HG03103 (cell line): Measurements from ENCODE around the gene EFNA2.
"Not testable (repeated sequence)": the region's sequence is repeated elsewhere in the genome, so short reads cannot be mapped to it uniquely, and the experiment has no call there.

Experiments used
- ATAC-seq: cut with Tn5 transposase; IDR thresholded peaks from one replicate; pipeline ENCODE4 v1.9.1; 2021; ENCODE audit warnings: low read depth; ENCODE audit not compliant: unreplicated experiment

EFNA2 gene

GRCh38 chr19:1313695-1314613 is 28.3 kb downstream of the EFNA2 start:
- no peak for ATAC-seq

- no peak for ATAC-seq
Observed at GRCh38 chr19:1315470-1316166, 29.9 kb downstream of the EFNA2 start.

GRCh38 chr19:1316466-1316865 is 30.8 kb downstream of the EFNA2 start:
- no peak for ATAC-seq

GRCh38 chr19:1317274-1318003 is 31.8 kb downstream of the EFNA2 start:
- no peak for ATAC-seq

GRCh38 chr19:1318678-1319471 is 33.2 kb downstream of the EFNA2 start:
- ATAC-seq = no peak

- ATAC-seq = not testable (repeated sequence)
Observed at GRCh38 chr19:1320282-1320650, 34.6 kb downstream of the EFNA2 start.

GRCh38 chr19:1321539-1321938 is 35.9 kb downstream of the EFNA2 start:
- no peak for ATAC-seq

GRCh38 chr19:1322198-1322981 is 36.7 kb downstream of the EFNA2 start:
- ATAC-seq = no peak

GRCh38 chr19:1324249-1324805 is 38.7 kb downstream of the EFNA2 start:
- no peak for ATAC-seq

GRCh38 chr19:1324806-1325567 is 39.3 kb downstream of the EFNA2 start:
- no peak for ATAC-seq

- ATAC-seq = no peak
Observed at GRCh38 chr19:1325568-1326294, 40.1 kb downstream of the EFNA2 start.

GRCh38 chr19:1327125-1327524 is 41.5 kb downstream of the EFNA2 start:
- no peak for ATAC-seq

- not testable (repeated sequence) for ATAC-seq
Observed at GRCh38 chr19:1332208-1332607, 46.5 kb downstream of the EFNA2 start.

- no peak for ATAC-seq
Observed at GRCh38 chr19:1336079-1336684, 50.5 kb downstream of the EFNA2 start.

GRCh38 chr19:1340681-1341469 is 55.2 kb downstream of the EFNA2 start:
- no peak for ATAC-seq

- ATAC-seq = no peak
Observed at GRCh38 chr19:1343041-1343440, 57.4 kb downstream of the EFNA2 start.

- ATAC-seq = no peak
Observed at GRCh38 chr19:1349211-1349610, 63.5 kb downstream of the EFNA2 start.
